D721Med (cell line): Measurements from ENCODE around the gene LPXN.

Experiments
- DNase-seq: peaks from one replicate; pipeline ENCODE4 v3.0.0; 2011; ENCODE audit warnings: low spot score; ENCODE audit not compliant: insufficient read length
- FAIRE-seq: peaks from 2 replicates; lab custom pipeline; 2011; peaks lifted over from hg19 to GRCh38; lab: Jason Lieb, UNC
- CTCF ChIP-seq: IDR thresholded peaks from 2 replicates; pipeline ENCODE4 v1.5.1; 2012; ENCODE audit warnings: mild to moderate bottlenecking, control low read depth; ENCODE audit not compliant: insufficient read depth; ENCODE audit errors: missing control alignments

LPXN gene

GRCh38 chr11:58497951-58498350 lies 77.7 kb downstream of the LPXN start:
- TF ChIP-seq CTCF, result no peak
- FAIRE-seq, result no peak

GRCh38 chr11:58495906-58496305 lies 79.8 kb downstream of the LPXN start:
- FAIRE-seq, result no peak

More at GRCh38 chr11:58497951-58498350, 77.7 kb downstream of the LPXN start:
- DNase-seq, result no peak

GRCh38 chr11:58494101-58494500 lies 81.6 kb downstream of the LPXN start:
- DNase-seq (no peak), FAIRE-seq (no peak)
- TF ChIP-seq CTCF, result no peak

More at GRCh38 chr11:58495906-58496305, 79.8 kb downstream of the LPXN start:
- no peak for TF ChIP-seq CTCF
- DNase-seq, result no peak

- no peak for TF ChIP-seq CTCF
- FAIRE-seq, result no peak
- DNase-seq, result no peak
Measured at GRCh38 chr11:58493676-58494075, 82.0 kb downstream of the LPXN start.

- no peak for FAIRE-seq
- no peak for TF ChIP-seq CTCF
- DNase-seq, result no peak
Measured at GRCh38 chr11:58490827-58491226, 84.8 kb downstream of the LPXN start.

- FAIRE-seq, result no peak
- DNase-seq, result no peak
- no peak for TF ChIP-seq CTCF
Measured at GRCh38 chr11:58487170-58487569, 88.5 kb downstream of the LPXN start.

- no peak for DNase-seq
- no peak for TF ChIP-seq CTCF
- no peak for FAIRE-seq
Measured at GRCh38 chr11:58485961-58486360, 89.7 kb downstream of the LPXN start.
